A673 (cell line): ENCODE data around the gene COL4A2.

Source experiments
- EZH2 ChIP-seq: fragments of 200-600 bp; sonication (generic); IDR thresholded peaks from 2 replicates; pipeline ENCODE4 v1.6.1; 2017; ENCODE audit warnings: borderline replicate concordance, low read depth, mild to moderate bottlenecking, mixed read lengths, antibody characterized with exemption, low read length; ENCODE audit not compliant: poor library complexity, severe bottlenecking
- TF ChIP-seq, protein P1 (sequence below): fragments of 300-800, 200-600 bp; sonication (generic); conservative IDR thresholded peaks from 2 replicates; pipeline ENCODE4 v1.5.1; 2017; ENCODE audit warnings: low read depth, mild to moderate bottlenecking, antibody characterized with exemption, low read length, moderate library complexity, mixed read lengths

DNA sequence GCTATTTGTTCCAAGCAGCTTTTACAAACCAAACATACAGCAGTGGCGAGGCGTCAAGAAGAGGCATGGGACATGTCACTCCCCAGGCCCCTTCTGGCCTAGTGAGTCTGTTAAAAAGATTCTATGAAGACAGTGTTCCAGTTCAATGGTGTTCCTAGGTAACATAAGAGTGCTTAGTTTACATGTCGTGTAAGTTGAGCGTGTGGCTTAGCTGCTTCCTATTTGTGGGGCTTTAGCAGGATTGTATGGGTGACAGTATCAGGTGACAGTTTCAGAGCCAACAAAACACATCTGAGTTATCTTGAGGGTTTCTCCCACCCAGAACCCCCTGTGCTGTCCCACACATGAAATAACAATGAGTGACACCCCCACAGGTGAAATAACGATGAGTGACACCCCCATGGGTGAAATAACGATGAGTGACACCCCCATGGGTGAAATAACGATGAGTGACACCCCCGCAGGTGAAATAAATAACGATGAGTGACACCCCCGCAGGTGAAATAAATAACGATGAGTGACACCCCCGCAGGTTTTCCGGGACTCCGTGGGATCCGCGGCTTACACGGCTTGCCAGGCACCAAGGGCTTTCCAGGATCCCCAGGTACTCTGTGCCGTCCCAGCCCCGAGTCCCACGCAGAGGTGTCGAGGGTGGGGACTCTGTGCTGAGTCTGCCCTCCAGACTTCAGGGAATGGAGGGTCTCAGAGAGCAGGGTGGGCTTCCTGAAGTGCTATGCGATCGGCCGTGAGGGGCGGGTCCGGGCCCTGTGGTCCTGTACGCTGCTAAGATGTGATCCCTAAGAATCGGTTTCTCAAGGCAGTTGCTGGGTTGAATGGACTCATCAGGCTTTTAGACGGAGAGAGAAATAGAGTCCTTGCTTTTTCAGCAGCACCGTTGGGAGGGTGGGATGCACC, 185.9 kb downstream of the COL4A2 start:
- TF ChIP-seq, protein P1, sequence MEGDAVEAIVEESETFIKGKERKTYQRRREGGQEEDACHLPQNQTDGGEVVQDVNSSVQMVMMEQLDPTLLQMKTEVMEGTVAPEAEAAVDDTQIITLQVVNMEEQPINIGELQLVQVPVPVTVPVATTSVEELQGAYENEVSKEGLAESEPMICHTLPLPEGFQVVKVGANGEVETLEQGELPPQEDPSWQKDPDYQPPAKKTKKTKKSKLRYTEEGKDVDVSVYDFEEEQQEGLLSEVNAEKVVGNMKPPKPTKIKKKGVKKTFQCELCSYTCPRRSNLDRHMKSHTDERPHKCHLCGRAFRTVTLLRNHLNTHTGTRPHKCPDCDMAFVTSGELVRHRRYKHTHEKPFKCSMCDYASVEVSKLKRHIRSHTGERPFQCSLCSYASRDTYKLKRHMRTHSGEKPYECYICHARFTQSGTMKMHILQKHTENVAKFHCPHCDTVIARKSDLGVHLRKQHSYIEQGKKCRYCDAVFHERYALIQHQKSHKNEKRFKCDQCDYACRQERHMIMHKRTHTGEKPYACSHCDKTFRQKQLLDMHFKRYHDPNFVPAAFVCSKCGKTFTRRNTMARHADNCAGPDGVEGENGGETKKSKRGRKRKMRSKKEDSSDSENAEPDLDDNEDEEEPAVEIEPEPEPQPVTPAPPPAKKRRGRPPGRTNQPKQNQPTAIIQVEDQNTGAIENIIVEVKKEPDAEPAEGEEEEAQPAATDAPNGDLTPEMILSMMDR = no peak
- no peak for TF ChIP-seq EZH2
